Hematopoietic multipotent progenitor cell treated with erythropoietin and hydrocortisone succinate and interleukin-3 and kit ligand, for 17 days (in vitro differentiated cells): ENCODE measurements around the gene TOMM6.
"Not testable (repeated sequence)": the region's sequence is repeated elsewhere in the genome, so short reads cannot be mapped to it uniquely, and the experiment has no call there.

Source experiments
- DNase-seq: peaks from one replicate; pipeline ENCODE4 v3.0.0-alpha.2; 2015; ENCODE audit warnings: low spot score

Gene TOMM6

GRCh38 chr6:41763470-41763869 lies 24.0 kb upstream of the TOMM6 start:
- DNase-seq, result no peak

DNA sequence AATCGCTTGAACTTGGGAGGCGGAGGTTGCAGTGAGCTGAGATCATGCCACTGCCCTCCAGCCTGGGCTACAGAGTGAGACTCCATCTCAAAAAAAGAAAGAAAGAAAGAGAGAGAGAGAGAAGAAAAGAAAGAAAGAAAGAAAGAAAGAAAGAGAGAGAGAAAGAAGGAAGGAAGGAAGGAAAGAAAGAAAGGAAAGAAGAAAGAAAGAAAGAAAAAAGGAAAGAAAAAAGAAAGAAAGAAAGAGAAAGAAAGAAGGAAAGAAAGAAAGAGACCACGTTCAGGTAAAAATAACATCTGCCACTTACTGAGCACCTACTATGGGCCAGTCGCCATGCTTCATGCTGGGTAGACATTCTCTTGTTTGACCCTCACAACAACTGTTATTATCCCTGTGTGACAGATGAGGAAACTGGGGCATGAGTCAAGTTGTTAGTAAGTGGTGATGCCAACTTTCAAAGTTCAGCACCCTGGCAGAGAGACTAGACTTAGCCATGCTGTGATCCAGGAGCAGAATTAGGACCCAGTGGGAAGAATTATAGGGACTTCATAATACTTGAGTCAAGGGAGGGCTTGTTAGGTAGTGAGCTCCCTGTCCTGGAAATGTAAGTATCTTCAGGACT lies 21.3 kb upstream of the TOMM6 start:
- not testable (repeated sequence) for DNase-seq

- DNase-seq, result peak; percentile 29
These were observed 20.2 kb upstream of the TOMM6 start for GRCh38 chr6:41767112-41767833.

- no peak for DNase-seq
These were observed 18.8 kb upstream of the TOMM6 start for GRCh38 chr6:41768545-41769308.

- no peak for DNase-seq
These were observed 18.1 kb upstream of the TOMM6 start for GRCh38 chr6:41769376-41769775.

- no peak for DNase-seq
These were observed 17.0 kb upstream of the TOMM6 start for GRCh38 chr6:41770381-41771057.

DNA sequence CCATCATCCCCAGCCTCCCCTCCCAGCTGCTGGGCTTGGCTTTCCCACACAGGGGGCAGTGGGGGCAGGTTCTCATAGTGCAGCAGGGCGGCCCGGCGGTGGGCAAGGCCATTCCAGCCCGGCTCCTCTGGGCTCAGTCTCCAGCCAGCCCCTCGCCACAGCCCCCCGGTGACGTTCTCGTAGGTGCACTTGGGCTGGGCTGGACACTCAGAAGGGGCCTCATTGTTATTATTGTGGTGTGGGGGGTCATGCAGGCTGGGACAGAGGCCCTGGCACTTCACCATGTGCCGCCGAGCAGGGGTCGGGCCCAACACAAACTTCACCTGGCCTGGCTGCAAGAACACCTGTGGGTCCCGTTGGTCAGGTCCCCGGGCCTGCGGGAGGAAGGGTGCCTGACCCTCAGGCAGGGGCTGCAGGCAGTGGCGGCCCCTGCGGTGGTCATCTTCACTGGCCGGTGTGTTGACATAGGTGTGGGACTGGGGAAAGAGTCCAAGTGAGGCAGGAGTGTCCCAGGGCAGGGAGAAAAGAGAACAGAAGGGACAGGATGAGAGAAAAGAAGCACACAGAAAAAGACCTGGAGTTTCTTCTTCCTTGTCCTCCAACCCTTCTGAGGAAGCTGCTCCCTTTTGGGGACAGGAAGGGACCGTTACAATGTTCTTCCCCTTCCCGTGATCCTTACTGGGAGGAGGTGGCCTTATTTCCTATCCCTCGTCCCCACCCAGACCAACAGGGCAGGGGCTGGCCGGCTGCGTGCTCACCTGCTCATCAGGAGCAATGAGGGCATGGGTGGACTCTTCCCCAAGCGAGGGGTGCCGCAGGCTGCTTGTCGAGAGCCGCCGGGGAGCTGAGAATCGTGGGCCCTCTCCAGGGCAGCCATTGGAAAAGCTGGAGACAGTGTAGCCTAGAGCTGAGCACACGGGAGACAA lies 16.2 kb upstream of the TOMM6 start:
- DNase-seq, result no peak

DNA sequence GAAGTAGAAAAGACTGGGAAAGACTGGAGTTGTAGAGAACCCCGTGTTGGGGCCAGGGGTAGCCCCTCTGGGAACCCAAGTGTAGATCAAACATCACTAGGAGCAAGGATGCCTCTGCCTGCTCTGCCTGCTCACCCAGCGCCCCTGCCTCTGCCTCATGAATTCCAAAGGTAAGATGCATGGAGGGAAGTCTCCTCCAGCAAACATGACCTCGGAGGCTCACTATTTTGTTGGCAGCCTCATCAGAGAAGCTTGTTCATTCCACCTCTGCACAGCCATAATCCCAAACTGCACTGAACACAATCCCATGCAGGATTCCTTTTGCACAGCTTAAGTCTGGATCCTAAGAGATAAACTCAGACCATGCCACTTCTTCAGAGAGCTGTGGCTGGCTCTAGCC lies 12.7 kb upstream of the TOMM6 start:
- no peak for DNase-seq

DNA sequence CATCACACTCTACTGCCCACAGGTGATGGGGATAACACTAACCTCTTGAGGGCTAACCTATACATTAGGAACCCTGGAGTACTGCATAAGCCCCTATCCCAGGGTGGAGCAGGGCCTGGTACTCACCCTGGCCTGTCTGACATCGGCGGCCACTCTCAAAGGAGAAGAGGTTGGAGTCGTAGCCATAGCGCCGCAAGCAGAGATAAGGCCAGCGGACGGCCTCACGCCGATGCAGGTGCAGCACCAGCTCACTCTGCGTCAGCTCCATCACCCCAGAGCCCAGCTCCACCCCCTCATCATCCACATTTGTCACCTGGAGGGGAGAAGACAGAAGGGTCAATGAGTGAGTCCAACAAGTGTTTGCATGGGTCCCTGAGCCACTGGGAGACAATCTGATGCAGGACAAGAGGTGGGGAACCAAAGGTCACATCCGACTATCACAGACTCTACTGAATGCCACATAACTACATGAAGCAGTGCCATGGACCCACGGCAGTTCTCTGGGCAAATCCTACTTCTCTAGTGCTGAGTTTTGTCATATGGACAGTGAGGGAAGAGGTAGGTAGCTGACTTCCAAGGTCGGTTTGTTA lies 12.1 kb upstream of the TOMM6 start:
- DNase-seq, result no peak

GRCh38 chr6:41777551-41778285 lies 9.8 kb upstream of the TOMM6 start:
- DNase-seq, result no peak

DNA sequence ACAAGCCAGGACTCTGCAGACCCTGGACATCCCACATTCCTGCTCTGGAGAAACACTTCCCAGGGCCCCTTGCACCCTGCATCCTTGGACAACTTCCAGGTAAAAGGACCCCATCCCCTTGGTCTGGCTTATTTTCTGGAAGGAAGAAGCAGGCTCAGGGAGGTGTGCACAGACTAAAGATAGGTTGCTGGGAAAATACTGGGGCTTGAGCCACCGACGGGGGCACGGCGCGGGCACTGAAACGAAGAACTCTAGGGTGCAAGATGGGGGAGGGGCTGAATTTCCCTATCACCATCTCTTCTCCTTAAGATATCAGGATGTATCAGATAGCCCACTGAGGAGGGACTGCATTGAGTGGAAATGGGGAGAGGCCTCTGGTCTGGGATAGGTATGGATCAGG lies 8.6 kb upstream of the TOMM6 start:
- no peak for DNase-seq

GRCh38 chr6:41779336-41779735 lies 8.2 kb upstream of the TOMM6 start:
- no peak for DNase-seq

GRCh38 chr6:41779788-41780550 lies 7.5 kb upstream of the TOMM6 start, which contains the start of gene FRS3:
TSS of gene FRS3 (minus strand) at chr6:41779900. CDS start at chr6:41776987, 2,913 bp downstream.
- peak; percentile 96 for DNase-seq

GRCh38 chr6:41780551-41781365 lies 6.7 kb upstream of the TOMM6 start, which contains the start of gene PRICKLE4:
TSS of gene PRICKLE4 (plus strand) at chr6:41780782. CDS start at chr6:41783474, 2,692 bp downstream.
- peak; percentile 31 for DNase-seq

DNA sequence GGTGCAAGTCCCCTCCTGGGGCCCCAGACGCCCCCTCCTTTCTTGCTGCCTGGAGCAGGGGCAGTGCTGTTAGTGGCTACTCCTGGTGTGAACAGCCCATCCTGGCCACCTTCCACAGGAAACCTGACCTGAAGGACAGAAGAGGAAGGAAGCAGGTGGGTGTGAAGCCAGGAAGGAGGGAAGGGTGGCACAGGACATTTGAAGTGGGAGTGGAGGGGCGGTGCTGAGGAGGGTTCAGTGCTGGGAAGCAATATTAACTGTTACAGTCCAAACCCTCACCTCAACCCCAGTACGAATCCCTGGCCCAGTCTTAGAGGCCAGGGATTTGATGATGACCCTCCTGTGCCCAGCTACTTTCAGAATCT lies 6.1 kb upstream of the TOMM6 start:
- no peak for DNase-seq

DNA sequence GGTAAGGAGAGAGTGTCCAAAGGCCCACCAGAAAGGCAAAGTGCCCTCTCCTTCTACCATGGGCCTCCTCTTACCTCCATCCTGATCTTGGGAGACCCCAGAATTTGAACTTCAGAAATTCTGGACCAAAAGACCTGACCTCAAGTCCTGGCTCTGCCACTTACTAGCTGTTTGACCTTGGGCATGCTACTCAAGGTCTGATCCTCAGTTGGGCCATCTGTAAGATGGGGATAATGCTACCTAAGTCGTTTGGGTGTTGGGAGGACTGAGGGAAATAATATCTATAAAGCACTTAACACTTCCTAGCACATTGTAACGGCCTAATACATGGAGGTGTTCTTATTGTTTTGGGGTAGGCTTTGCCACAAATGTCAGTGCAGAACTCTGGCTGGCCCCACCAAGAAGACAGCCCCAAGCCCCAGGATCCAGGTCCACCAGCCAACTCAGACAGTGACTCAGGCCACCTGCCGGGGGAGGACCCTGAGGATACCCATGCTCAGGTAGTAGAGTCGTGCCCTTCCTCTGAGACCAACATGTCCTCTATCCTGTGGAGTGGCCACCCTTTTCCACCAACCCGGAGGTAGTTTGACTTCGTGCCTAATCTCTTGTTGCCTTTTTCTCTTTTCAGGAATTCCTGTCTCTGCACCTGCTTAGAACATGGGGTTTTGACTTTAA lies 4.3 kb upstream of the TOMM6 start:
- no peak for DNase-seq

DNA sequence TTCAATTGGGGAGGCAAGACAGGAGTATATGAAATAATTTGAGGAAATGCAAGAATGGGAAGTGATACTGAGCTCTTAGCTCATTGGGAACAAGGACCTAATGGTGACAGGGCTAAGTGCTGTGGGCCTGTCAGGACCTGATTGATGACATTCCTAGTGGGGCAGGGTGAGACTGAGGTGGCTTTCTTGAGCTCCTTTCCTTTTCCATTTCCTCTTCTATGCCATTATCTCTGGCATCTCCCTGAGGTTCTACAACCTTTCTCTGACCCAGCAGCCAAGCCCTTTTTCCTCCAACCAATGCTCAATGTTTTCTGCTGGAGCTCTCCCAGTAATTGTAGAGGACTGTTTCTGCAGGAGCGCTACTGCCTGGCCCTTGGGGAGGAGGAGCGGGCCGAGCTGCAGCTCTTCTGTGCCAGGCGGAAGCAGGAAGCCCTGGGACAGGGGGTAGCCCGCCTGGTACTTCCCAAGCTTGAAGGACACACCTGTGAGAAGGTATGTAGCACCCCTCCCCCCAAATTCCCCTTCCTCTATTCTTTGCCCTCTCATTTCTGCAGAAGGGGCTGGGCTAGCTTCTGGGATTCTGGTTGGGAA lies 2.8 kb upstream of the TOMM6 start:
- DNase-seq, result no peak

- no peak for DNase-seq
These were observed 2.2 kb upstream of the TOMM6 start for GRCh38 chr6:41785254-41785653.
